Parathyroid adenoma (tissue), 2 donors: ENCODE results near the gene CLEC5A.

Experiments used
- H2AFZ ChIP-seq: fragments of 300-600 bp; sonication (generic); one replicate; pipeline ENCODE4 v1.7.0; 2017; ENCODE audit warnings: antibody characterized with exemption, mild to moderate bottlenecking
- H3K27ac ChIP-seq: fragments of 300-600 bp; sonication (generic); one replicate; pipeline ENCODE4 v1.7.0; 2017
- H3K27me3 ChIP-seq: fragments of 300-600 bp; sonication (generic); one replicate; pipeline ENCODE4 v1.7.0; 2017; ENCODE audit warnings: low read length; ENCODE audit not compliant: control insufficient read depth, insufficient read depth
- H3K36me3 ChIP-seq: fragments of 300-600 bp; sonication (generic); one replicate; pipeline ENCODE4 v1.7.0; 2017; ENCODE audit warnings: low read length; ENCODE audit not compliant: control insufficient read depth, insufficient read depth
- H3K4me1 ChIP-seq: fragments of 300-600 bp; sonication (generic); one replicate; pipeline ENCODE4 v1.7.0; 2017; ENCODE audit warnings: control low read depth
- H3K4me2 ChIP-seq: fragments of 300-600 bp; sonication (generic); one replicate; pipeline ENCODE4 v1.7.0; 2017; ENCODE audit warnings: low read length
- H3K4me3 ChIP-seq: fragments of 300-600 bp; sonication (generic); one replicate; pipeline ENCODE4 v1.7.0; 2017; ENCODE audit warnings: low read depth, low read length
- H3K79me2 ChIP-seq: fragments of 300-600 bp; sonication (generic); one replicate; pipeline ENCODE4 v1.7.0; 2017; ENCODE audit warnings: control low read depth
- H3K9ac ChIP-seq: fragments of 300-600 bp; sonication (generic); one replicate; pipeline ENCODE4 v1.7.0; 2017; ENCODE audit warnings: mild to moderate bottlenecking
- H3K9me3 ChIP-seq: fragments of 300-600 bp; sonication (generic); one replicate; pipeline ENCODE4 v1.7.0; 2017; ENCODE audit warnings: low read length; ENCODE audit not compliant: control insufficient read depth
- TF ChIP-seq, protein P1 (sequence below): fragments of 300-600 bp; sonication (generic); IDR thresholded peaks from one replicate; pipeline ENCODE4 v1.7.0; 2017; ENCODE audit warnings: antibody characterized with exemption, mild to moderate bottlenecking
- donor health status: primary hyperparathyroidism.

Gene CLEC5A

DNA sequence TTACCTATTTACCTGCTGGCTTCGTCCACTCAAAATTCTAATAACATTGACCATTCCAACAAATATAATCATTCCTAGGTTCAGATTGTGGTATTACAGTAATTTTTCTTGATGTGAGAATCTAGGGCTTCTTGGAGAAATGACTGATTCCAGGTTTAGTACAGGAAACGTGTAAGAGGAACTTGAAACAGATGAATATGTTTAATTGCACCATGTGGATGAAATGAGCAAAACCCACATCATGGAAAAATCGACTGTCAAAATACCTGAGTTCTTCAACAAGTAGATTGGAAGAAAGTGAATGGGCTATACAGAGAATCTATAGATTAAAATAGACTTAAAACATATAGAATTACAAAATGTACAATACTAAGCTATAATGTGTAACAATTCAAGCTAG, 55.4 kb downstream of the CLEC5A start:
- no peaks in the 10 kb centered on the region for H3K36me3 ChIP-seq
- TF ChIP-seq, protein P1, sequence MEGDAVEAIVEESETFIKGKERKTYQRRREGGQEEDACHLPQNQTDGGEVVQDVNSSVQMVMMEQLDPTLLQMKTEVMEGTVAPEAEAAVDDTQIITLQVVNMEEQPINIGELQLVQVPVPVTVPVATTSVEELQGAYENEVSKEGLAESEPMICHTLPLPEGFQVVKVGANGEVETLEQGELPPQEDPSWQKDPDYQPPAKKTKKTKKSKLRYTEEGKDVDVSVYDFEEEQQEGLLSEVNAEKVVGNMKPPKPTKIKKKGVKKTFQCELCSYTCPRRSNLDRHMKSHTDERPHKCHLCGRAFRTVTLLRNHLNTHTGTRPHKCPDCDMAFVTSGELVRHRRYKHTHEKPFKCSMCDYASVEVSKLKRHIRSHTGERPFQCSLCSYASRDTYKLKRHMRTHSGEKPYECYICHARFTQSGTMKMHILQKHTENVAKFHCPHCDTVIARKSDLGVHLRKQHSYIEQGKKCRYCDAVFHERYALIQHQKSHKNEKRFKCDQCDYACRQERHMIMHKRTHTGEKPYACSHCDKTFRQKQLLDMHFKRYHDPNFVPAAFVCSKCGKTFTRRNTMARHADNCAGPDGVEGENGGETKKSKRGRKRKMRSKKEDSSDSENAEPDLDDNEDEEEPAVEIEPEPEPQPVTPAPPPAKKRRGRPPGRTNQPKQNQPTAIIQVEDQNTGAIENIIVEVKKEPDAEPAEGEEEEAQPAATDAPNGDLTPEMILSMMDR: no peak
- H3K4me2 ChIP-seq: no peak overlapping the region
- no peak overlapping the region for H3K27ac ChIP-seq
- no peaks in the 10 kb centered on the region for H3K9me3 ChIP-seq
- no peak overlapping the region for H2AFZ ChIP-seq
- peaks cover 3% of the 10 kb centered on the region for H3K27me3 ChIP-seq
- H3K9ac ChIP-seq: no peak overlapping the region
- H3K79me2 ChIP-seq: no peaks in the 10 kb centered on the region
- no peak overlapping the region for H3K4me3 ChIP-seq
- no peaks in the 10 kb centered on the region for H3K4me1 ChIP-seq

DNA sequence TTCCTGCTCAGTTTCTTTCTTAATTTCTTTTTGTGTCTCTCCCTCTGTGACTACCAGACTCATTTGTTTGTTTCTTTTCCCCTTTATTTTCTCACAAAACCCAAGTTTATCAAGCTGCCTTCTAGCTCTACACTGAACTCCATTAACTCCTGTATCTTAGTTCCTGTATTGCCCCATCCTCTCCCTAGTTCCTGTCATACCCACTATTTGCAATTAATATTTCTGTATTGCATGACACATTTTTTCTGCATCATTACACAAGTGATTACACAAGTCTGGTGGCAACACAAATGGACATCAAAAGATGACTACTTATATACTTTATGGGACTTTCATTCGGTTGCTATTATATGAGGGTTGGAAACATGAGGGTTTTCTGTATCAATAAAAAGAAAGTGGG, 57.5 kb downstream of the CLEC5A start:
- Histone ChIP-seq H3K4me1 (no peaks in the 10 kb centered on the region), H3K36me3 (no peaks in the 10 kb centered on the region), H3K79me2 (no peaks in the 10 kb centered on the region), H3K9me3 (no peaks in the 10 kb centered on the region), H3K4me3 (no peak overlapping the region), H3K4me2 (no peak overlapping the region), H2AFZ (no peak overlapping the region), H3K27ac (no peak overlapping the region), H3K9ac (no peak overlapping the region), H3K27me3 (peaks cover 3% of the 10 kb centered on the region)
- TF ChIP-seq, protein P1: no peak

DNA sequence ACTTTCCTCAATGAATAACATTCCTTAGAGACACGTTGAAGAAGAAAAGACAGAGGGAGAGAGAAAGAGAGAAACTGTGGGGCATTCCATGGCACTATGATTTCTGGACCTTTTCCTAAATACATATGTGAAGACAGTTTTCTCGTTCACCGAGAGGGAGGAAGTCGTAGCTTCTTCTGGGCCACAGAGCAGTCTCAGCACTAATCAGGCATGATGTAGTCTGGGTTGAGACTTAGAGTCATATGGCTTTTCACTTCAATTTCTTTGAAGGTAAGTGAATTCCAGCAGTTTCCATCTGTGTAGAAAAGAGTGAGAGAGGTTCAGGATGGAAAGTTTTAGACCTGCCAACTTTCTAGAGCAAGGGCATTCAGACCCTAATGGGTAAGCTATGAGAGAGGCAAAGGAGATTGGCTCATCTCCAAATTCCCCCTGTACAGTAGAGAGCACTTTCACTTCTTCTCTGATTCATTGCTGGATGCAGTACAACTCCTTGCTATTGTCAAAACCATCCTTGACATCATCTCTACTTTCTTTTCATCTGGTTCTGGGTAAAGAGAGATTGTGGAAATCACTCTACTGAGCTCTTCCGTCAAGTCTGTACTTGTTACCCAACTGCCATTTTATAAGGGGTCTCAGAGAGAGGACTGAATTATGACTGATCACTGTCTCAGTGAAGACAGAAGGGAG, 62.1 kb downstream of the CLEC5A start:
- Histone ChIP-seq H3K27me3 (peaks cover 3% of the 10 kb centered on the region), H3K4me1 (no peaks in the 10 kb centered on the region), H3K36me3 (no peaks in the 10 kb centered on the region), H3K79me2 (no peaks in the 10 kb centered on the region), H3K4me2 (no peak overlapping the region), H3K9me3 (no peaks in the 10 kb centered on the region), H2AFZ (no peak overlapping the region), H3K9ac (no peak overlapping the region), H3K4me3 (no peak overlapping the region), H3K27ac (no peak overlapping the region)
- TF ChIP-seq, protein P1: no peak

DNA sequence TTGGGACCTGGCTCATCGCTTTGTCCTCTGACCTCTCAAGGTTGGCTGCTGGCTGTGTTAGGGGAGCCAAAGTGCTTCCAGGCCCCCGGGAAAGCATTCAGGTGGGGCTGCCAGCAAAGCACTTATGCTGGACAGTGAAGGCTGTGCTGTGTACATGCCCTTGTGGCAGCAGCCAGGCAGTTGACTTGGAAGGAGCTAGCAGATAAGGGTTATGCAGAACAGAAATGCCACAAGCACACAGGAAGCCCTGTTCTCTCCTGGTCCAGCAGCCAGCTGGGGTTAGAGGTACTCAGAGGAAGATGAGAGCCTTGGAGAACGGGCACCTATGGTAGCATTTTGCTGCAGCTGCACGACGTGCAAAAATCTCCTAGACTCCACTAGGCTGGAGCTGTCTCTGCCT, 65.8 kb downstream of the CLEC5A start:
- H3K4me3 ChIP-seq: no peak overlapping the region
- H3K36me3 ChIP-seq: no peaks in the 10 kb centered on the region
- no peak overlapping the region for H3K9ac ChIP-seq
- no peak overlapping the region for H3K4me2 ChIP-seq
- H3K9me3 ChIP-seq: no peaks in the 10 kb centered on the region
- no peaks in the 10 kb centered on the region for H3K4me1 ChIP-seq
- TF ChIP-seq, protein P1: no peak
- no peak overlapping the region for H2AFZ ChIP-seq
- H3K79me2 ChIP-seq: no peaks in the 10 kb centered on the region
- no peak overlapping the region for H3K27ac ChIP-seq
- no peaks in the 10 kb centered on the region for H3K27me3 ChIP-seq

DNA sequence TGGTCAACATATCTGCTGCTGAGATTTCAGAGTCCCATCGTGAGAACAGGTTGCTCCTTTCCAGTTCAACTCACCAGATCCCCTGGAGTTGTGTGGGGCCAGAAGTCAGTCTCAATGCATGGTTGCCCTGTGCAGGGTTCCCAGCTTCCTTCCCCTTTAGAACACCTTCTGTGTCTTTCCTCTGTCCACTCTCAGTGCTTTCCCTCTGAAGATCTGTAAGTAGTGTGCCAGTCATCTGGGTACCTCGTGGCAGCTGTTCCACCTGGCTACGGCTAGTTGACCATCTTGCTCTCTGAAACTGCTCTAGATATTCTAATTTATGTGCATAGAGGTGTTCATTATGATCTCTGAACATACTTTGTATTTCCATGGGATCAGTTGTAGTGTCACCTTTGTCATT, 69.4 kb downstream of the CLEC5A start:
- no peak overlapping the region for H3K4me2 ChIP-seq

More for the DNA sequence above, 69.4 kb downstream of the CLEC5A start:
- Histone ChIP-seq H3K9me3 (no peaks in the 10 kb centered on the region), H3K27ac (no peak overlapping the region), H2AFZ (no peak overlapping the region), H3K36me3 (no peaks in the 10 kb centered on the region), H3K79me2 (no peaks in the 10 kb centered on the region), H3K9ac (no peak overlapping the region), H3K4me1 (no peaks in the 10 kb centered on the region), H3K4me3 (no peak overlapping the region), H3K27me3 (no peaks in the 10 kb centered on the region)
- TF ChIP-seq, protein P1: no peak
